GM15510 (cell line): ENCODE measurements around the gene KLHL30.

Experiments used
- POLR2A ChIP-seq: IDR thresholded peaks from 3 replicates; pipeline ENCODE4 v1.6.1; 2011; ENCODE audit warnings: borderline replicate concordance; ENCODE audit not compliant: insufficient read length; ENCODE audit errors: extremely low read depth

The KLHL30 gene

DNA sequence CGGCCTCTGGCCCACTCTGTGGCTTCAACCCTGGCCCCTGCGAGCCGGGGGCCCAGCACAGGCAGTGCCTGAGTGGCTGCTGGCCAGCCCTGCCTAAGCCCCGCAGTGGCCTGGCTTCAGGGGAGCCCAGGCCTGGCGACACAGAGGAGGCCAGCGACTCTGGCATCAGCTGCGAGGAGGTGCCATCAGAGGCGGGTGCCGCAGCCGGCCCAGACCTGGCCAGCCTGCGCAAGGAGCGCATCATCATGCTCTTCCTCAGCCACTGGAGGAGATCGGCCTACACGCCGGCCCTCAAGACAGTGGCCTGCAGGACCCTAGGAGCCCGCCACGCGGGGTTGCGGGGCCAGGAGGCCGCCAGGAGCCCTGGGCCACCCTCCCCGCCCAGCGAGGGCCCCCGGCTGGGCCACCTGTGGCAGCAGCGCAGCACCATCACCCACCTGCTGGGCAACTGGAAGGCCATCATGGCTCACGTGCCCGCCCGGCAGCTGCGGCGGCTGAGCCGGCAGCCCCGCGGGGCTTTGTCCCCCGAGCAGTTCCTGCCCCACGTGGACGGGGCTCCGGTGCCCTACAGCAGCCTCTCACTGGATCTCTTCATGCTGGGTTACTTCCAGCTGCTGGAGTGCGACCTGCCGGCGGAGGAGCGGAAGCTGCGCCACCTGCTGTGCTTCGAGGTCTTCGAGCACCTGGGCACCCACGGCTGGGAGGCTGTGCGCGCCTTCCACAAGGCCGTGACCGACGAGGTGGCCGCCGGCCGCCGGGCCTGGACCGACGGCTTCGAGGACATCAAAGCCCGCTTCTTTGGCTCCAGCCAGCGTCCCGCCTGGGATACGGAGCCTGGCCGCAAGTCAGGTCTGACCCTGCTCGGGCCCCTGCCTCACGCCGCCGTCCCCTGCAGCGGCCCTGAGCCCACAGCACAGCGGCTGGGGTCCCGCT is 7.5 kb upstream of the KLHL30 start:
- no peak for TF ChIP-seq POLR2A

DNA sequence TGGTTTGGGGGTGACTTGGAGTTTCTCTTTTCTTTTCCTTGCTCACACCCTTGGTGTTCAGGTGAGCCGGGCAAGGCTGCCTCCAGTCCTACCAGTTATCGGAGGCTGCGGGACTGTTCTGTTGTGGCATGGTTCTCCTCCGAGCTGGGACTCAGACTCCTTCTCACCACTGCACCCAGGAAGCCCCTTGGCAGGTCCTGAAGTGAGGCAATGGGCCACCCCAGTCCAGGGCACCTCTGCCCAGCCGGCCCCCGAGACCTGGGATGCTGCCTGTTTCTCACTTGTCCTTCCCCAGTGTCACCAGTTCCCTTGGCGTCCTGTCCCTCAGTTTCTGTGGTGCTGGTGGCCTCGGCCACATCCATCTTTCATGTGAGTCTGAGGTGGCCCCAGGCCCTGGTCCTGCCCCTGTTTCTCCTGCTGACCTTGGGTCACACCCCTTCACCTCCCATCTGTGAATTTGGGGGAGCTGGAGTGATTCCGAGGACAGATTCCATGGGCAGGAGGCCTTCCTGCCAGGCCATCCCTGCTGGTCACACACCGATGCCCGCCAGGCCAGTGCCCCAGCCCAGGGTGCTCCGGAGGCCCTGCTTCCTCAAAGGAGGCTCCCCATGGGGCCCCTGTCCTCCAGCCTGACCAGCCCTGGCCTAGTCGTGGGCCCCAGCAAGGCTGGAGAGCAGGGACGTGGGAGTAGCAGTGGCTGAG is 6.6 kb upstream of the KLHL30 start:
- no peak for TF ChIP-seq POLR2A

- TF ChIP-seq POLR2A = no peak
These were observed 5.7 kb upstream of the KLHL30 start for GRCh38 chr2:238132463-238133450.

DNA sequence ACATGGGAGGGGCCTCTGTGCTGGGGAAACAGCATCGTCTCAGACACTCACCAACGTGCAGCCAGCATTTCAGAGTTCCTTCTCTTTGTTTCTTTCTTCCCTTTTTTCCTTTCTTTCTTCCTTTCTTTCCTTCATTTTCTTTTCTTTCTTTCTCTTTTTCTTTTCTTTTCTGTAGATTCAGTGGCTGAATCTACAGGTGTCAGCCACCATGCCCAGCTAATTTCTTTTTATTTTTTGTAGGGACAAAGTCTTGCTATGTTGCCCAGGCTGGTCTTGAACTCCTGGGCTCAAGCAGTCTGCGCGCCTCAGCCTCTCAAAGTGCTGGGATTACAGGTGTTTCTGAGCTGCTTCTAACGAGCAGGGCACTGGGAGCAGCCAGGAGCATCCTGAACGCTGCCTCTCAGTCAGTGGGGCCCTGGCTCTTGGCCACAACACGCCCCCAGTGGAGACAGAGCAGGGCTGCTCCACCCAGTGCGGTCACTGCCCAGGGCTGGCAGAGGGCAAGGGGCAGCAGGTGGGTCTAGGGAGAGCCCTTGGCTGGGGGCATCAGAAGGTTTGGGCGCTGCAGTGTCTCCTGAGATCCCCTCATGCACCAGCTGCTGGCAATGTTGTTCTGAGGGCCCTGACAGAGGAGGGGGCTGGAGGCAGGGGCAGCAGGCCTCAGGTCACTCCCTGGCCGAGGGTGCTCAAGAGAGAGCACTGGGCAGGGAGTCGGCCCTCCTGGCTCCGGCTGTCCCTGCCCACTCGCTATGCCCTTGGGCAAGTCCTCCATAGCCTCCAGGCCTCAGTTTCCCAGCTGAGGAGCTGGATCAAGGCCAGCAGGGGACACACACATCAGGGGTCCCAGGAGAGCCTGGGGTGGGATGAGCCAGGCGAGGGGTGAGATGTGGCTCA is 4.7 kb upstream of the KLHL30 start:
- TF ChIP-seq POLR2A = no peak

GRCh38 chr2:238134393-238134785 is 4.1 kb upstream of the KLHL30 start:
- no peak for TF ChIP-seq POLR2A

DNA sequence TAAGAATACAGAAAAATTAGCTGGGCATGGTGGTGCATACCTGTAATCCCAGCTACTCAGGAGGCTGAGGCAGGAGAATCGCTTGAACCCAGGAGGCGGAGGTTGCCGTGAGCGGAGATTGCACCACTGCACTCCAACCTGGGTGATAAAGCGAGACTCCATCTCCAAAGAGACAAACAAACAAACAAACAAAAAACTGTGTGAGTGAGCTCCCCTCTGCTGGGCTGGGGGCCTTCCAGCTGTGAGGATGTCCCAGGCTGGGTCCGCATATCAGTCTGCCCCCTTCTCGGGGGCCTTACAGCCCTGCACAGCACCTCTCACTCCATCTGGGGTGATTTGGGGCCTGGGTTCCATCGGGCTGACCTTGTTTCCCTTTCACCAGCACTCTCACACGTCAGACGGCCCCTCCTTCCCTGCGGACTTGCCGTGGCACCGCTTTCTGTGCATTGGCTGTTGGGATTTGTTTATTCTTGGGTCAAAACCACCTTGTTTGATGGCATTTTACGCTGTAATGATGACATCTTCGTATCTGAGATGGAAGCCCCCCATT is 2.8 kb upstream of the KLHL30 start:
- TF ChIP-seq POLR2A = no peak

GRCh38 chr2:238136820-238137537 is 1.5 kb upstream of the KLHL30 start:
- no peak for TF ChIP-seq POLR2A

- TF ChIP-seq POLR2A = no peak
These were observed 583 bp upstream of the KLHL30 start for GRCh38 chr2:238137885-238138284.

GRCh38 chr2:238139196-238140039 is 950 bp downstream of the KLHL30 start:
- TF ChIP-seq POLR2A = no peak

DNA sequence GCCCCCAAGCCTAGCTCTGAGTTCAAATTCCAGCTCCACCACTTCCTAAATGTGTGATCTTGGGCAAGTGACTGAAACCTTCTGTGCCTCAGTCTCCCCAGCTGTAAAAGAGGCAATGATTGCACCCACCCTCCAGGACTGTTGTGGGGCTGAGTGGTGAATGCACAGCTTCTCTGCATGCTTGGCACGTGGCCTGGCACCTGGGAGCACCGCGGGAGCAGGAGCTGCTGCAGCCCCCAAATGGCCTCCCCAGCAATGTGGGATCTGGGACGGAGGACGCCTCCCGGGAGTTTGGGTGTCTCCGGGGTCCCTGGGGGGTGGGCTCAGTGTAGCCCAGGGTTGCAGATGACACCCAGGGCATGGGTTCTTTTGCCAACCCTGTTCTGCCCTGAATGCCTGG is 1.6 kb downstream of the KLHL30 start:
- TF ChIP-seq POLR2A = no peak

GRCh38 chr2:238140721-238141540 is 2.5 kb downstream of the KLHL30 start:
- TF ChIP-seq POLR2A = no peak
